ENCODE measurements around the gene ANKFY1. TPM values are rescaled to one million over a fixed set of nuclear protein-coding genes. Genes with fewer than 3 reads are reported as not detected.

ANKFY1 gene
- polyA plus RNA-seq, 3 donors, result 45.4 to 56.2 (median 52.5) TPM

- DNase-seq, result no peak
Measured at GRCh38 chr17:4119299-4119698, 144.5 kb downstream of the ANKFY1 start.

GRCh38 chr17:4118015-4118743 is 145.6 kb downstream of the ANKFY1 start:
- DNase-seq, result no peak

- DNase-seq, result no peak
Measured at GRCh38 chr17:4116516-4116915, 147.3 kb downstream of the ANKFY1 start.

Other genes starting within 250 kb of the ANKFY1 start
- 10 to 100 TPM; 19.2 to 28.7 (median 28.1) TPM for gene ZZEF1, start 120.9 kb downstream of the ANKFY1 start, polyA plus RNA-seq (ENCODE audit: insufficient read length in 3 of 3)
- 10 to 100 TPM; 29.5 to 34.3 (median 29.8) TPM for gene CYB5D2, start 120.8 kb downstream of the ANKFY1 start, polyA plus RNA-seq (ENCODE audit: insufficient read length in 3 of 3)
- 10 to 100 TPM; 53.6 to 59.7 (median 57.6) TPM for gene UBE2G1, start 102.7 kb upstream of the ANKFY1 start, polyA plus RNA-seq (ENCODE audit: insufficient read length in 3 of 3)
- gene SPNS3, start 170.0 kb upstream of the ANKFY1 start, polyA plus RNA-seq (ENCODE audit: insufficient read length in 3 of 3), result 1 to 10 TPM; 2.5 to 4.1 (median 3.8) TPM
- gene SPNS2, start 234.9 kb upstream of the ANKFY1 start, polyA plus RNA-seq (ENCODE audit: insufficient read length in 3 of 3), result 10 to 100 TPM; 44.2 to 53.6 (median 48.2) TPM

Measured in renal pelvis (tissue), 4 donors.